Adipocyte (in vitro differentiated cells): ENCODE measurements around the gene KLF4.

Experiments
- DNase-seq: peaks from one replicate; pipeline ENCODE4 v3.0.0-alpha.2; 2015; ENCODE audit warnings: low read depth
- H3K27me3 ChIP-seq: replicated peaks from 2 replicates; pipeline ENCODE4 v1.7.0; 2013; ENCODE audit warnings: mild to moderate bottlenecking, low read length, moderate library complexity; ENCODE audit not compliant: control insufficient read depth, insufficient read depth
- H3K36me3 ChIP-seq: 2 replicates; pipeline ENCODE4 v1.7.0; 2013; ENCODE audit warnings: low read length, mild to moderate bottlenecking, moderate library complexity; ENCODE audit not compliant: control insufficient read depth, insufficient read depth, severe bottlenecking
- H3K4me1 ChIP-seq: 2 replicates; pipeline ENCODE4 v1.7.0; 2013; ENCODE audit warnings: mild to moderate bottlenecking, low read length, moderate library complexity; ENCODE audit not compliant: control insufficient read depth, insufficient read depth
- H3K4me3 ChIP-seq: 2 replicates; pipeline ENCODE4 v1.7.0; 2013; ENCODE audit warnings: mild to moderate bottlenecking, low read length, moderate library complexity
- H3K9ac ChIP-seq: 2 replicates; pipeline ENCODE4 v1.7.0; 2013; ENCODE audit warnings: mild to moderate bottlenecking, low read length, moderate library complexity
- H3K9me3 ChIP-seq: 2 replicates; pipeline ENCODE4 v1.7.0; 2013; ENCODE audit warnings: mild to moderate bottlenecking, low read length, moderate library complexity; ENCODE audit not compliant: control insufficient read depth

The KLF4 gene

GRCh38 chr9:107466826-107467225, 22.7 kb downstream of the KLF4 start:
- Histone ChIP-seq H3K4me1 (peaks cover 14% of the 10 kb centered on the region), H3K4me3 (no peak overlapping the region), H3K9me3 (no peaks in the 10 kb centered on the region), H3K9ac (no peak overlapping the region), H3K27me3 (no peaks in the 10 kb centered on the region), H3K36me3 (no peaks in the 10 kb centered on the region)
- no peak for DNase-seq

- no peaks in the 10 kb centered on the region for H3K27me3 ChIP-seq
- peak; percentile 90 for DNase-seq
- H3K4me1 ChIP-seq, result peaks cover 14% of the 10 kb centered on the region
- peak overlapping the region; percentile 80 for H3K4me3 ChIP-seq
- H3K9ac ChIP-seq, result peak overlapping the region; percentile 81
- no peaks in the 10 kb centered on the region for H3K36me3 ChIP-seq
- no peaks in the 10 kb centered on the region for H3K9me3 ChIP-seq
Observed at GRCh38 chr9:107465467-107466451, 23.8 kb downstream of the KLF4 start.

- Histone ChIP-seq H3K9me3 (peaks cover 3% of the 10 kb centered on the region), H3K36me3 (no peaks in the 10 kb centered on the region), H3K9ac (no peak overlapping the region), H3K27me3 (no peaks in the 10 kb centered on the region), H3K4me3 (no peak overlapping the region), H3K4me1 (peaks cover 14% of the 10 kb centered on the region)
- no peak for DNase-seq
Observed at GRCh38 chr9:107464516-107464915, 25.1 kb downstream of the KLF4 start.

- H3K36me3 ChIP-seq, result no peaks in the 10 kb centered on the region
- peaks cover 3% of the 10 kb centered on the region for H3K9me3 ChIP-seq
- H3K4me1 ChIP-seq, result peaks cover 14% of the 10 kb centered on the region
- H3K9ac ChIP-seq, result no peak overlapping the region
- DNase-seq, result no peak
- H3K27me3 ChIP-seq, result no peaks in the 10 kb centered on the region
- no peak overlapping the region for H3K4me3 ChIP-seq
Observed at GRCh38 chr9:107462691-107463090, 26.9 kb downstream of the KLF4 start.

GRCh38 chr9:107460153-107461023, 29.2 kb downstream of the KLF4 start:
- DNase-seq, result no peak
- Histone ChIP-seq H3K9ac (no peak overlapping the region), H3K4me1 (peaks cover 9% of the 10 kb centered on the region), H3K9me3 (peaks cover 3% of the 10 kb centered on the region), H3K4me3 (no peak overlapping the region), H3K36me3 (no peaks in the 10 kb centered on the region), H3K27me3 (no peaks in the 10 kb centered on the region)

GRCh38 chr9:107455425-107456135, 34.0 kb downstream of the KLF4 start:
- H3K27me3 ChIP-seq, result no peaks in the 10 kb centered on the region
- no peak overlapping the region for H3K9ac ChIP-seq
- no peak for DNase-seq
- no peak overlapping the region for H3K4me3 ChIP-seq
- H3K4me1 ChIP-seq, result no peaks in the 10 kb centered on the region
- H3K36me3 ChIP-seq, result no peaks in the 10 kb centered on the region
- H3K9me3 ChIP-seq, result peaks cover 2% of the 10 kb centered on the region

- no peak for DNase-seq
- Histone ChIP-seq H3K27me3 (no peaks in the 10 kb centered on the region), H3K4me3 (no peak overlapping the region), H3K9ac (no peak overlapping the region), H3K9me3 (no peaks in the 10 kb centered on the region), H3K36me3 (no peaks in the 10 kb centered on the region), H3K4me1 (no peaks in the 10 kb centered on the region)
Observed at GRCh38 chr9:107453479-107453878, 36.1 kb downstream of the KLF4 start.

- no peaks in the 10 kb centered on the region for H3K9me3 ChIP-seq
- no peak for DNase-seq
- H3K4me3 ChIP-seq, result no peak overlapping the region
- H3K9ac ChIP-seq, result no peak overlapping the region
- H3K36me3 ChIP-seq, result no peaks in the 10 kb centered on the region
- no peaks in the 10 kb centered on the region for H3K4me1 ChIP-seq
- H3K27me3 ChIP-seq, result no peaks in the 10 kb centered on the region
Observed at GRCh38 chr9:107447834-107448233, 41.7 kb downstream of the KLF4 start.

GRCh38 chr9:107447081-107447480, 42.5 kb downstream of the KLF4 start:
- Histone ChIP-seq H3K9ac (no peak overlapping the region), H3K36me3 (no peaks in the 10 kb centered on the region), H3K27me3 (no peaks in the 10 kb centered on the region), H3K4me3 (no peak overlapping the region), H3K9me3 (no peaks in the 10 kb centered on the region), H3K4me1 (no peaks in the 10 kb centered on the region)
- no peak for DNase-seq

GRCh38 chr9:107446491-107446890, 43.1 kb downstream of the KLF4 start:
- Histone ChIP-seq H3K9ac (no peak overlapping the region), H3K4me3 (no peak overlapping the region), H3K36me3 (no peaks in the 10 kb centered on the region), H3K4me1 (no peaks in the 10 kb centered on the region), H3K9me3 (no peaks in the 10 kb centered on the region), H3K27me3 (no peaks in the 10 kb centered on the region)
- DNase-seq, result no peak

- no peak for DNase-seq
- no peak overlapping the region for H3K4me3 ChIP-seq
Observed at GRCh38 chr9:107443786-107444185, 45.8 kb downstream of the KLF4 start.

More at GRCh38 chr9:107443786-107444185, 45.8 kb downstream of the KLF4 start:
- Histone ChIP-seq H3K36me3 (no peaks in the 10 kb centered on the region), H3K9ac (no peak overlapping the region), H3K4me1 (no peaks in the 10 kb centered on the region), H3K27me3 (no peaks in the 10 kb centered on the region), H3K9me3 (no peaks in the 10 kb centered on the region)
